HG02885 (cell line): Measurements from ENCODE around the gene BABAM2.

Source experiments
- ATAC-seq: cut with Tn5 transposase; IDR thresholded peaks from one replicate; pipeline ENCODE4 v1.9.1; 2021; ENCODE audit warnings: mild to moderate bottlenecking; ENCODE audit not compliant: unreplicated experiment, poor library complexity

Gene BABAM2

DNA sequence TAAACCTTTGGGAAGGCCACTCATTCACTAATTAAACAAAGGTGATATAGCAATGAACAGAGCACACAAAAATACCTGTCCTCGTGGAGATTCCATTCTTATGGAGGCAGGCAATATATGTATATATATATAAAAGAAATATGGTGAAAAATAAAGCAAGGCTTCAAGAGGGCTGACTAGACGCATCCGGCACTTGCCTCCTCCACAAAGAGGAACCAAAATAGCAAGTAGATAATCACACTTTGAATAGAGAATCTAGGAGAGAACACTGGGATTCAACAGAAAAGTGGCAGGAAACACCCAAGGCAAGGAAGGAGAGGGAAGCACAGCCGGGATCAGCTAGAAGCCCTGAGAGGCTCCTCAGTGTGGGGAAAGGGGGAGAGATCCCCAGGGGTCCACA is 283.7 kb downstream of the BABAM2 start:
- no peak for ATAC-seq

DNA sequence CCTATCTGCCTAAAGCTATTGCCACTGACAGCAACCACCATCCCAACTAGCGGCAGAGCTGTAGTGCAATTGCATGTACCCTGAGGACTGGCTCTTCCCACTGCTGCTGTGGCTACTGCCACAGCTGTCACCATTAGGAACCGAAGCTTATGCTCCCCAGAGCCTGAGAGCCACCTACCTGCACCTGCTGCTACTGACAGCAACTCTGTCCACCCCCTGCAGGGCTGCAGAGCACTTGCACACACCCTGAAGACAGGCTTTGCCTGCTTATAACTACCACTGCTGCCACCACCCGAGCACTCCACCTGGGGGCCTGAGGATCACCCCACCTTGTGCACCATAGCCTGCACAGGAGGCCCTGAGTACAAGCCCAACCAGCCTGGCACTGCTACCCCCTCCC is 284.5 kb downstream of the BABAM2 start:
- ATAC-seq: no peak

DNA sequence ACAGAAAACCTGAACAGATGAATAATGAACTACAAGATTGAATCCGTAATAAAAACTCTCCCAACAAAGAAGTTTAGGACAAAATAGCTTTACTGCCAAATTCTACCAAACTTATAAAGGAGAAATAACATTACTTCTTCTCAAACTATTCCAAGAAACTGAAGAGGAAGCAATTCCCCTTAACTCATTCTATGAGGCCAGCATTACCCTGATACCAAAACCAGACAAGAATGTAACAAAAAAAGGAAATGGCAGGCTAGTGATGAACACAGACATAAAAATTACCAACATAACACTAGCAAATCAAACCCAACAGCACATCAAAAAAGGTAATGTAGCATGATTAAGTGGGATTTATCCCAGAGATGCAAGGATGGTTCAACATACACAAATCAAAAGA is 288.4 kb downstream of the BABAM2 start:
- no peak for ATAC-seq

DNA sequence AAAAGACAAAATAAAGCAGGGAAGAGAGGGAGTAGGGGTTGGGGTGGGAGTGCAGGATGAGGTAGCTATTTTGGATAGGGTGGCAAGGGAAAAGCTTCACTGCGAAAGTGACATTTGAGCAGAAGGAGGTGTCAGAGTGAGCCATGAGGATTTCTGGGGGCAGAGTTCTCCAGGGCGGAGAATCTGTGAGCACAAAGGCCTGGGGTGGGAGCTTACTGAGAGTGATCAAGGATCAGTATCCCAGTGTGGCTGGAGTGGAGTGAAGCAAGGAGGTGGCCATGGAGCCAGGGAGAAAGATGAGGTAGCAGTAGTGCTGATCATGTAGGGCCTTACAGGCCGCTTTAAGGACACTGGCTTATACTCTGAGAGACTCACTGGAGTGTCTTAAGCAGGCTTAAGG is 291.3 kb downstream of the BABAM2 start:
- no peak for ATAC-seq

DNA sequence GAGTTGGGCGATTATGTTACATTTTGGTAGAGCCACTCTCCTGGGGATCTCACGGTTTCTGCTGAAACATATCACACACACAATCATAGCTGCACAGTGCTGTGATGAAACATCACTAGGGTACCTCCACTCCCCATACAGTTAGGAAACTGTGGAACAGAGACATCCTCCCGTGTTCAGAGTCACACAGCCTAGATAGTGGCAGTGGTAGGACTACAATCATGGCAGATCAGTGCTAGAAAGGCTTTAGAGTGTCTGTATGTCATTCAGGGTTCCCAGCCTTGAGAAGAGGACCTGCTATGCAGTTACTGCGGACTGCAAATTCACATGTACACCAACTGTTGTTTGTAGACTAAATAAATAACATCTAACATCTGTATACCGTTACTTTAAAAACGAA is 291.8 kb downstream of the BABAM2 start:
- ATAC-seq: no peak

DNA sequence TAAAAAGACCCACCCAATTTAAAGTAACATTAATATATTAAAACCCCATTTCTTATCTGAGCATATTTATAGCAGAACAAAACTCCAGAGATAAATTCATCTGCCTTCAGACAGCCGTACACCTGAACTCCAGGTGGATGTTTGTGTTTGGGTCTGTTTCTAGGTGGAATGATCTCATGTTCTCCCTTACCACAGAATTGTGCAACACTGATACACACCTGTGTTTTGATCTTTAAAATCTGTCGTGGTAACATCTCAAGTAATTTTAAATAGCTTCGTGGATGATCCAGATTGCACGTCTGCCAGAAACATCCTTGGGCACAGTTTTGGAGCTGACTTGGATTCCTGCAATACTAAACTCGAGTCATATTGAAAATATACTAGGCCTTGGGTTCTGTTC is 294.6 kb downstream of the BABAM2 start:
- no peak for ATAC-seq

DNA sequence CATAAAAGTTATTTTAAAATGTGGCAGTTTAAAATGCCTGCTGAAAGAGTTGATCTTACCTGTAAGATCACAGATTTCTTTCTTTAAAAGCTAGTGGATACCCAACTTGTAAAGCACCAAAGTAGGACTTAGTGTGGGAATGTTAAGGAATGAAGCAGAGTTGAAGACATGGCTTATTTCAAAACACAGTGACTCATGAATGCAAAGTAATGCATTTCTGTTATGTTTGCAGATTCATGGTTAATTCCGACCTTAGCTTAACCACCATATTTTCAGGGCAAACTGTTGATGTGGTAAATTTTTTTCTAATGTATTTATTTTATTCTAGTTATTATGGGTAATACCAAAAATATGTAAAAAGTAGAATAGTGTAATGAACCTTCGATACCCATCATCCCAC is 295.4 kb downstream of the BABAM2 start:
- ATAC-seq: no peak

DNA sequence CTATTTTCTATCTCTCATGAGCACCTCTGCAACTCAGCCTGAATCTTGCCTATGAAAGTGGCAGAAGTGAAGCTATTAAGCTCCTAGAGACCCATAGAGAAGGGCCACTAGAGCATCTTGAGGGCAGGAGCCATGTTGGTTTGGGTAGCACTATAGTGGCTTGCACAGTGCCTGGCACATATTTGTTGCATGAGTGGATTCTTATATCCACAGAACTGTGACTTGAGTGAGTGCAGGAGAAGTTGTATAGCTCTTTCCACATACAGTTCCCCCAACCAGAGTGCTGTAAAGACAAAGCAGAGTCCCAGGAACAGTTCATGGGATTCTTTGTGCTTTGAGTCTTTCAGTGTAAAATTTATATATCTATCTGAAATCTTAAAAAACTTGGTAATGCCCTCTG is 296.7 kb downstream of the BABAM2 start:
- no peak for ATAC-seq

DNA sequence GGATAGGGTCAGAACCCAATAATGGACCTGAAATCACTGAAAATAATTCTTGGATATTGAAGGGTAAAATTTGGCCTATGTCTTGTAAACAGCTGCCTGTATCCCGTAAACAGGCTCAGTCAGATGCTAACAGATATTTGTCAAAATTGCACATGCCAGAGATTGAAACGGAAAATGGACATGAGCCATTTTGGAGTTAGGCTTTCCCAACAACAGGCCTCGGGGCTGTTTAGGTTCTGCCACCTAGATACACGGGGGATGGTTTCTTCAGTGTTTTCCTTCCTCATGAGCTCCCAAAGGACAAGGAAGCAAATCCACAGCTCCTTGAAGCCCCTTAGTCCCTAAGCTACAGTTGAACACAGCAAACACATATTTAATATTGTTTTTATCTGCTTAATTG is 297.9 kb downstream of the BABAM2 start:
- ATAC-seq: no peak

DNA sequence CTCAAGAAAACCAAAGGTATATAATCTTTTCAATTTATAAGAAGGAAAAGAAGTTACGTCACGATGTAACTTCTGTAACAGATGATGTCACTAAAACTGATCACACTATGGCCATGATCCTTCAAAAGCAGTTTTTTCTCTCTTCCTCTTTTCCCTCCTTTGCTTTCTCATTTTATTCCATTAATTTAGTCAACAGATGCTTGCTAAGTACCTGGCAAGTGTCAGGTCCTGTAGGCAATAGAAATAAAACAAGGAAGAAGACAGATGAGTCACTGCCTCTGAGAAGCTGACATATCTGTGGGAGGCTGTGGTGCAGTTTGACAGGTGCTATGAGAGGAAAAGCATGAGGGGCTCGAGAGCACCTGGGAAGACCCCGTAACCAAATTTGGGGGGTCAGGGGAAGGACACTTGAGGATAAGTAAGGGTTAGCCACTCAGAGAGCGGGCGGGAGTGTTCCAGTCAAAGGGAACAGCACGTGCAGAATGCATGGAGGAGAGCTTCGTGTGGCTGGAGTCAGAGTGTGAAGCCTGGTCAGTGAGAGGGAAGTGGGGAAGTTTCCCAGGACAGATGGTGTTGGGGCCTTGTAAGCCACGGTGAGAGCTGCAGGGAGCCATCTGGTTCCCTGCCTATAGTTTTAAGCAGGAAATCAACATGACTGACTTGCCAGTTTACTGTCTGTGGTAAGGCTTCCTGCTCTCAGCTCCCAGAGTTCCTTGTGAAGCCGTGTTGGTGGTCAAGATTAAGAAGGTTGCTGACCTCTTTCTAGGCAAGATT is 303.3 kb downstream of the BABAM2 start:
- no peak for ATAC-seq

DNA sequence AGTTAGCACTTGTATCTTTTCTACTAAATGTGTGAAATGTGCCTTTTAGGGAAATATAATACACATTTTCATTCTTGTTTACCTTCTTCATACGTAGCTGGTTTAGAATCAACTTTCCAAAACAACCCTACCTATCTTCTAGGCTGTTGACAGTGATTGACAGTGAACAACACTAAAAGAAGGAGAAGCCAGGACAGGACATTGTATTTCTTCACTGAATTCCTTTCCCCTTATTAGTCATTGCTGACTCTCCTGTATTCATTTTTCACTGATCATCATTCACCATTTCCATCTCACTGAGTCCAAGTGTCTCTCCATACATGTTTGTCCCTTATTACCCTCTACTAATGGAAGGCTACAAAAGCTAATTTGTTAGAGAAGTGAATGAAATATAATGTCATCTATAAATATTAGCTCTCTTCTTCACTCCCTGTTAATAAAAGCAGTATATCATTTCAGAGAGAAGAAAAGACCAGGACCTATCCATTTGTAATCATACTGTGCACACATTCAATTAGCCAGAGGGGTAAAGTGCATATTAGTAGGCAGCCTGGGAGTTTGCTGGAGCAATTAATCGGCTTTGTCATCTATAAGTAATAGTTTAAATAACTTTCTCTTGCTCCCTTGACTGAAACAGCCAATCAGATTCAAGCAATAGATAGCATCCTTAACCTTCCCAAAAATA is 309.6 kb downstream of the BABAM2 start:
- no peak for ATAC-seq

DNA sequence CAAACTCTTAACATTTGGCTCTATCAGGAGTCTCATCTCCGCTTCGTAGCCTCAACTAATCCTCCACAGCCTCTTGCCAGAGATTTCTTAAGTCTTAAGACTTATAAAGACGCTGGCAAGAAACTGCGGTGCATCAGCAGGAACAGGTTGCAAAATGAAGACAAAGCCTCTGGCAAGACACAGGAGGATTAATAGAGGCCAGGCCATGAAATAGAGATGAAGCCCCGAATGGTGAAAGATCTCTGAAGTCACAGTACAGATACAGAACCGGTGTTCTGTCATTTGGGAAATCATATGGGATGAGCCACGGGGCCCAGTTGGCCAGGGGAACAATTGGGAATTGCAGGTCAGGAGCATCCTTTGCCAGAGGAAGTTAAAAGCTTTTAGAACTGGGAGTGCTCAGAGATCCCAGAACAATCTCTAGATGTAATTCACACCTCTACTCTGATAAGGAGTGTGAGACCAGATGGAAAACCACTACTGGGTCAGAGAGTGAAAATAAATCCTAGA is 311.2 kb downstream of the BABAM2 start:
- no peak for ATAC-seq

DNA sequence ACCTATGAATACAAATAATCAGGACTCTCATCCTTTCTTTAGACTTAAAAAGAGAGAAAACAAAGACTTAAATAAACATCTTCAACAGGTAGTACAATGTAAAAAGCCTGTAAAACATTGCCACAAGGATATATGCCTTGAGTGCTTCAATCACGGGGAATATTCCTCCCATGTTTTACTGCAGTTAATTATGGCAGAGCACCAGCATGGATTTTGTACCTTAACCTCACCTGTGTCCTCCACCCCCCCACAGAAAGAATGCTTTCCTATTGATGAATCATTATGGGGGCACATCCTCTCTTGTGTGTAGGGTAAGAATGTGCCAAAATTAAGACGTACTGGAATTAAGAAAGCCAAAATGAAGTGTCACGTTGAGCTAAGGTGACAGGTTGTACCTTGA is 312.2 kb downstream of the BABAM2 start:
- no peak for ATAC-seq

DNA sequence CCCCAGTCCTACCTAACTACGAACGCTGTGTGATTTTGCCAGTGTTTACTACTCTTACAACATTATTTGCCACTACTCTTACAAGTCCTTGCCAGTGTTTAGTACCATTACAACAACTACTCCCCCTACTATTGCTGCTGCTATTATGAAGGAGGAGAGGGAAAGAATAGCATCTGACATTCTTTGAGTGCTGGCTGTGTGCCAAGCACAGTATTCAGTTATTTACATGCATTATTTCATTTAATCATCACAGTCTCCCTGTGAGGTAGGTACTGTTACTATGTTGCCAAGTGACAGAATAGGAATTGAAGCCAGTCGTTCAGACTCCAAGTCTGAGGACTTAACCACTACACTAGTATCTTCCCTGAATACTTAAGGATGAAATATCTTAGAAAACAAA is 316.2 kb downstream of the BABAM2 start:
- no peak for ATAC-seq

DNA sequence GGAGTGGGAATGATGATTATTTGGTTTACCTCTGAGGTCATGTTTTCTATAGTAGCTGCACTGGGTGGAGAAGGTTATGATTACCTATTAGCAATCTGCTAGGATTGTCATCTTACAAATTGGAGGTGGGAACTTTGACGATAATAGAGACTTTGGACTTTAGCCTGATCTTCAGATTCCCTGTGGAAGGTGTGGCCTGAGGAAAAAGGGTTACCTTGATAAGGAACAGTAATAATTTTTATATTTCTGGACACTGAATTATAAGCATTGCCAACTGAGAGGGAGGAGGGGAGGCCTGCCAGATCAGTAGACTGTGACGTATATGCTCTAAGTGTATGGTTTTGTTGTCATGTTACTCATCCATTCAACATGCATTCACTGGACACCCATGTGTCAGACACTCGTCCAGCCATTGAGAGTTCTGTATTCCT is 318.7 kb downstream of the BABAM2 start:
- no peak for ATAC-seq

DNA sequence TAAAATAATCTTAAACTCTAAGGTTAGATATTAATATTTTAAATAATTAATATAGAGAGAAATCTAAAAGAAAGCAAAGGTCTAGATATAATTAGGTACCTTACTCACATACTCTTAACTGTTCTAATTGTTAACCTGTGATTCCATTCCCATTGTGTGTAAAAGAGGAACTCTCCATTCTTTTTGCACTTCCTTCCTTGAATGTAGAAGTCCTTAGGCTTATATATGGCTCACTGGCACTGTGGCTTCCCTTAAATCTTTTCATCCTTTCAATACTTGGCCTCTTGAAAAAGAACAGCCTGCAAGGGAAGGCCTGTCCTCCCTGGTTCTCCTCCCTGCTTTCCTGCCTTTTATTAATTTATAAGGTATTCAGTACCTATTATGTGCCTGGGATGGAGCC is 319.3 kb downstream of the BABAM2 start:
- no peak for ATAC-seq

DNA sequence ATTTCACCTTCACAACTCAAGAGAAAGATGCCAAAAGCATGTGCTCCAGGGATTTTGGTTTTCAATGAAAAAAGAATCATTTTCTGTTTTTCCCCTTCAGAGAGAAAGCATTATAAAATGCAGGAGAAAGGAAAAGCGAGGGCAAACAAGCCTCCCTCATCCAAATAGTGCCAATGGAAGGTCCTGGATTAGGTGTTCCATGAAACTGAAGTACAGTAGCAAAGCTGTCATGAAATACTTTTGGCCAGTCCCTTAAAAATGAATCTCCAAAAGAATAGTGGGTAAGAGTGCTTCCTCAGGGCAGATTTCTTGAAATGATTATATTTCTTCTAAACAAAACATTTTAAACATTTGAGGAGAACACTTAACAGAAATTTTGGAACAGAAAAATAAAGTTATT is 320.0 kb downstream of the BABAM2 start:
- no peak for ATAC-seq

DNA sequence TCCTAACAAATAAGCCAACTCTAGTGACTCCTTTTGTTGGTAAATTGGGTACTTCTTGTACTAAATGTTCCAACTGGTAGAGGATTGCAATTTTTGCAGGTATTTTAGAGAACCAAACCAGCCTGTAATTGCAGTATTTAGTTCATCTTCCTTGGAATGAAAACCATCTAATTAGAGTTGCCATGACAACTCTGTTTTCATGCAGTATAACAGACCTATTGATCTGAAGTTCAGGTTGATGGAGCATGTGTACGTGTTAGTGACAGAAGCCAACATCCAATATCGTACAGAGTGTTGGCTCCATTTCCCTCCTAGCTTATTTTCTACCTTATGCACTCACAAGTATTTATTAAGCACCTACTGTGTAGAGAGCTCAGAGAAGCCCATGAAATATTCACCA is 325.8 kb downstream of the BABAM2 start:
- ATAC-seq: no peak

DNA sequence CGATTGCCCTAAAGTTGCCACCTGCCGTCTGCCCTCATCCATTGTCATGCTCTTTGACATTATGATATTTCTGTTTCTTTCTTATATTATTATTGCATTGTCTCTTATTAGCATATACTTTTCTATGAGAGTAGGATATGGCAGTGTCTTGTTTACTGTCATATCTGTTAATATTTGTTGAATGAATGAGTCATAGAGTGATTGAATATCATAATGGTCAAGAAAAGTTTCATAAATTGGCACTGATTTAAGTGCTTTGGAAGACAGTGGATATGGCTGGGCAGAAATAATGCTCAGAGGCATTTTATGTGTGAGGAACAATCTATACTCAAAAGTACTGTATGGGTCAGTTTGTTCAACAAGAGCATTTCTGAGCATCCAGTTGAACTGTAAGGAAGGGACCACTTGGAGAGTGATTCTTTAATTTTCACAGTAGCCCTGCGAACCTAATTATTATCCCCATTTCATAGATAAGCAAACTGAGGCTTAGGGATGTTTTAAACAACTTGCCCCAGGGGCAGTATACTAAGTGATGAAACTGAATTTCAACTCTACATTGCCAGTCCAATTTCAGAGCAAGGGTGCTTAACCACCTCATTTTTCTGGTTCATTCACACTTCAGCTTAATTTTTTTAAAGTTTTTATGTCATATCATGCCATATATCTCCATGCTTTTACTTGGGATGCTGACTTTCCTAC is 326.7 kb downstream of the BABAM2 start:
- no peak for ATAC-seq

DNA sequence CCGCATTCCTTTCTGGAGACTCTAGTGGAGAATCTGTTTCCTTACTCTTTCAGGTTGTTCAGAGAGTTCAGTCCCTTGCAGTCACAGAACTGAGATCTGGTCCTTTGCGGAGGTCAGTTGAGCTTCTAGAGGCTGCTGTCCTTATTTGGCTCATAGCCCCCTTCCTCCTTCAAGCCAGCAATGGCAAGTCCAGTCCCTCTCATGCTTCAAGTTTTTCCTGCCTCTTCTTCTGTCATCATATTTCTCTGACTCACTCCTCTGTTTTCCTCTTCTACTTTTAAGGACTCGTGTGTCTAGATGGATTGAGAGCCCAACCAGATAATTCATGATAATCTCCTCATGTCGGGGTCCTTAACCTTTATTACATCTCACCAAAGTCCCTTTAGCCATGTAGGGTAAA is 328.6 kb downstream of the BABAM2 start:
- ATAC-seq: no peak

DNA sequence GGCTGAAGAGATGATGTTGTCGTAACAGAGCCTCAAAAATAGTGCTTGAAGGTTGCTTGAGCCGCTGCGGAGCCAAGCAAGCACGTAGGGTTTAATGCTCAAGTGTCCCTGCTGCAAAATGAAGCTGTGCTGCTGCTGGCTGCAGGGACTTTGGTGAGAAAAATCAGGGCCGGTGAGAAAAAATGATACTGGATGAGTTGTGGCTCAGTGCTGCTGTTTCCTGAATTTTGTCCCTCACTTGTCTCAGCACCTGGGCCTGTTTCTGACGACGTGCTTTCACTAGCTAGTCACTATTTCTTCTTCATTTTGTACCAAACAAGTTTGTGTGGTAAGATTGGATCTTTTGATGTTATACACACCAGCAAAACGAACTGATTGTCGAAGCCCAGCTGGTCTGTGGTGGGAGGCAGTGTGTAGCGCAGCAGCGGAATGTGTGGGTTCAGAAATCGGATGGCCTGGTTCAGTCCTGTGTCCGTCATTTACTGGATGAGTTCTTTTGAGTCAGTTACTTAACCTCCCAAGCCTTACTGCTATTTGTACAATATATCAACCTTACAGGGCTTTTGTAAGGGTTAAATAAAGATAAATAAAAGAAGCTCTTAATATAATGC is 329.3 kb downstream of the BABAM2 start:
- no peak for ATAC-seq
